Stimulated activated CD8-positive, alpha-beta memory T cell treated with anti-CD3 and anti-CD28 coated beads, Interleukin-7, amount 100 ng/mL, for 4 hours (primary cell): ENCODE data around the gene ACYP2.
A peak's percentile ranks its signal among the peaks of the same experiment; 100 is the strongest.
"Not testable (repeated sequence)": the region's sequence is repeated elsewhere in the genome, so short reads cannot be mapped to it uniquely, and the experiment has no call there.

Experiments
- DNase-seq, 2 donors: peaks; one replicate each; pipeline ENCODE4 v3.0.0-alpha.2; 2020; ENCODE audit warnings: low read depth in 2 of 2

The ACYP2 gene

DNA sequence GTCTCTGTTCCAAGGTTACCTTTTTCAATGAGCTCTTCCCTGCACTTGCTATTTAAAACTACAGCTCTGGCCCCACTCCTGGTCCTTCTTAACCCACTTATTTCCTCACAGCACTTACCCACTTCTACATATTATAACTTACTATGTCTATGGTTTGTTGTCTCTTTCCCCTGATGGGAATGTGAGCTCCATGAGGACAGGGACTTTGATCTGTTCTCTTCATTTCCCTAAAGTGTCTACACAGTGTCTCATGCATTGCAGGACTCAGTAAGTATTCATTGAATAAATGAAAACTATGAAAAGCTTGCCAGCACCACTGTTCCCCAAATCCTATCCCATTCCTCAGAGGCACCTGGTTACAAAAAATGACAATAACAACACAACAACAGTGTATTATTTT lies 18.3 kb upstream of the ACYP2 start:
- no peak for DNase-seq

DNA sequence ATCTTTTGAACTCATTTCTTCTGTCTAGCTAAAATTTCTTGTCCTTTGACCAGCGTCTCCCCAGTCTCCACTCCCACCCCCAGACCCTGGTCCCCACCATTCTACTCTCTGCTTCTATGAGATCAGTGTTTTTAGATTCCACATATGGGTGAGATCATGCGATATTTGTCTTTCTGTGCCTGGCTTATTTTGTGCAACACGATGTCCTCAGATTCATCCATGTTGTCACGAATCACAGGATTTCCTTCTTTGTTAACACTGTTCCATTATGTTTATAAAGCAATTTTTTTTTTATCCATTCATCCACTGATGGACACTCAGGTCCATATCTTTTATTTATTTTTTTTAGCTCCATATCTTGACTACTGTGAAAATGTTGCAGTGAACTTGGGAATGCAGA lies 16.0 kb upstream of the ACYP2 start:
- no peak for DNase-seq

DNA sequence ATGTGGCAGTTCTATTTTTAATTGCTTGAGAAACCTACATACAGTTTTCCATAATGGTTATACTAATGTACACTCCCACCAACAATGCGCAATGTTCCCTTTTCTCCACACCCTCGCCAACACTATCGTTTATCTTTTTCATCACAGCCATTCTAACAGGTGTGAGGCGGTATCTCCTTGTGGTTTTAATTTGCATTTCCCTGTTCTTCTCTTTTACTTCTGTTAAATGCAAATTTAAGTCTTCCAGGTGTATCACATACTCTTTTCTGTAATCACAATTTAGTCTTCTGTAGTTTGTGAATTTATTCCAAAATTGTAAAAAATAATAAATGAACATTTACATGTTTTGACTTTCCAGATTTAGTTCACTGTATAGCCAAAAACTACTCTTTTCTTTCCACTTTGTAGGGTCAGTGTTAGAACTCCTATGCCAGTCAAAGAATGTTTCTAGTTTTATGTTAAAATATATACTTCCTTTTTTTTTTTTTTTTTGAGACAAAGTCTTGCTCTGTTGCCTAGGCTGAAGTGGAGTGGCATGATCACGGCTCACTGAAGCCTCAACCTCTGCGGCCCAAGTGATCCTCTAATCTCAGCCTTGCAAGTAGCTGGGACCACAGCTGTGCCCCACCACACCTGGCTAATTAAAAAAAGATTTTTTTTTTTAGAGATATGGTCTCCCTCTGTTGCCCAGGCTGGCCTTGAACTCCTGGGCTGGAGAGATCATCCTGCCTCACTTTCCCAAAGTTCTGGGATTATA lies 15.4 kb upstream of the ACYP2 start:
- no peak for DNase-seq

DNA sequence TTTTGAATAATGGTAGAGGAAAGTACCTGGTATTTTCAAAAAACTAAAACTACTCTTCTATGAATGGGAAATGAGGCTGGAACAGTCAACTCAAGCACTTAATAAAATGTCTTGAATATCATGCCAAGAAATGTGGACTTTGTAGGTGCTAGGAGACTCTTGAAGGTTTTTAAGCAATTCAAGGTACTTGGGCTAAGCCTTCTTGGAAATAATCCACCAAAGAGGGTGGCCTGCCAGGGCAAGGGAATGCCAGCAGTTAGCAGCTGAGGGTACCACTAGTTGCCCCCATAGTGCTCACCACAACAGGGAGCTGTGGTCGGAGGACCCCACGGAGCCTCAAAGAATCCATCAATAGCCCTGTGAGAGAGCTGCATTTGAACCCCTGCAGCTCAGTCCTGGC lies 14.6 kb upstream of the ACYP2 start:
- DNase-seq = no peak

DNA sequence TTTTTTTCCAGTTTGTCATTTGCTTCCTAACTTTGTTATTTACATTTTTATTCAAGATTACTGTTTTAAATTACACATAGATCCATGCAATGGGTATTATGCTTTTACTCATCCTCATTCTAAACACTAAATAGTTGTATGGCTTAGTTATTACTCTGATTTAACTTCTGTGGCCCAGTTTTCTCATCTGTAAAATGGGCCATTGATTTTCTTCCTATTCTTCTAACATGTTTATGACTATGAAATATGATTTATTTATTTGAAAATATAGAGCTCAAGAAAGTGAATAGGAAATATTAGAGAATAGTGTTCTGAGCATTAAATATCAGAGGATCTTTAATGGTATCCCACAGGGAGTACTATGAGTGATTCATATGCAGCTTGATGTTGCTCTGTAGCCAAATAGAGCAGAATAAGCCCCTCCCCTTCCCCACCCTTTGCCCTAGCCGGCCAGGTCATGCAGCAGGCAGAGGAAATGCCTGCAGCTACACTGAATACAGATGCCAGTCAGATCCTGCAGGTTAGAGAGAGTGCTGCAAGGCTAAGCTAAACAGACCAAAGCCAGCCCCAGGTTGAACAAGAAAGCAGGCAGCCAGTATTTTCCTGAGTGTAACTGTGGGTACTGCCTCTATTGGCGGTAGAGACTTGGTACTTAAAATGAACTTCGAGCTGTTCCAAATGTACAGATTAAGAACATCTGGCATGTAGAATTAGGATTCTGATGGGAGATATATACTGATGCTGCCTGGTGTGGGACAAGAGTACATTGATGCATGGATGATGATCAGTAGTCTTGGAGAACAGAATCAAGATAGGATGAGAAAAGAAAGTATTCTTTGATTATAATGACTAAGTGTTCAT lies 11.7 kb upstream of the ACYP2 start:
- no peak for DNase-seq

DNA sequence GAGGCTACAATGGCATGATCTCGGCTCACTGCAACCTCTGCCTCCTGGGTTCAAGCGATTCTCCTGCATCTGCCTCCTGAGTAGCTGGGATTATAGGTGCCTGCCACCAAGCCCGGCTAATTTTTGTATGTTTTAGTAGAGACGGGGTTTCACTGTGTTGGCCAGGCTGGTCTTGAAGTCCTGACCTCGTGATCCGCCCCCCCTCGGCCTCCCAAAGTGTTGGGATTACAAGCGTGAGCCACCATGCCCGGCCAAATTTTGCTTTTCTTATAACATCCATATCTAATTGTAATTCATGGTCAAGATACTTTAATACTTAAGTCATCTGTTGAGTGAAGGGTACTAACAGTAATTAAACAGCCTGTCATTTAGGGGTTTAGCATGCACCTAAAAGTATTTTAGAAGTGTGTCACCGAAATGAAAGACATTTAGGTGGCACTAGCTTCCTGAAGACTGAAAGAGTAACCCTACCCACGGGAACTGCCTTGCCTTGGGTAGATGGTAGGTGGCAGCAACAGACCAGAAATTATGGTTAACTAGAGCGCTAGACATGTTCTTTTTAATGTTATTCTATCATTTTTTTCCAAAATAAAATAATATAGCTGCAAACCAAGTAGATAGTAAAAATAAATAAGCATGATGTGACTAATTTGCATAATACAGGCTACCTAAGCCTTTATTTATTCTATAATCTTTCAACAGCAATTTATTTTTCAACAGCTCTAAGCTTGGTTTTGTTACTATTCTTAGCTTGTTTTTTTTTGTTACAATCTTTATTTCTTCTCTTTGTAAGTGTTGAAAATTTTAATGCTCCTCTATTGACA lies 8.6 kb upstream of the ACYP2 start:
- DNase-seq = peak in 1 of 2 donors; percentile 11

DNA sequence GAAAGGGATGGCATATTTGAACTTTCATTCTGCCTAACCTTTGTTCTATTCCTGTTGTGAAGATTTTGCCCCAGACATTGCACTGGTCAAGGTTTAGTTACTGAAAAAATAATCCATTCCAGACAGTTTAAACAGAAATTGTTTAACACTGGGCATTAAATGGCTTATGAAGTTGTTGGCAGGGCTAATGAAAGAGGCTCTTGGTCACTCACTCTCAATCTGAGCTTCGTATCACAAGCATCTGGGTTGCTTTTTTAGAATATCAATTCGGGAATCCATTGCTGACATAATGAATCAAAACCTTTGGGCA lies 8.0 kb upstream of the ACYP2 start:
- no peak for DNase-seq

DNA sequence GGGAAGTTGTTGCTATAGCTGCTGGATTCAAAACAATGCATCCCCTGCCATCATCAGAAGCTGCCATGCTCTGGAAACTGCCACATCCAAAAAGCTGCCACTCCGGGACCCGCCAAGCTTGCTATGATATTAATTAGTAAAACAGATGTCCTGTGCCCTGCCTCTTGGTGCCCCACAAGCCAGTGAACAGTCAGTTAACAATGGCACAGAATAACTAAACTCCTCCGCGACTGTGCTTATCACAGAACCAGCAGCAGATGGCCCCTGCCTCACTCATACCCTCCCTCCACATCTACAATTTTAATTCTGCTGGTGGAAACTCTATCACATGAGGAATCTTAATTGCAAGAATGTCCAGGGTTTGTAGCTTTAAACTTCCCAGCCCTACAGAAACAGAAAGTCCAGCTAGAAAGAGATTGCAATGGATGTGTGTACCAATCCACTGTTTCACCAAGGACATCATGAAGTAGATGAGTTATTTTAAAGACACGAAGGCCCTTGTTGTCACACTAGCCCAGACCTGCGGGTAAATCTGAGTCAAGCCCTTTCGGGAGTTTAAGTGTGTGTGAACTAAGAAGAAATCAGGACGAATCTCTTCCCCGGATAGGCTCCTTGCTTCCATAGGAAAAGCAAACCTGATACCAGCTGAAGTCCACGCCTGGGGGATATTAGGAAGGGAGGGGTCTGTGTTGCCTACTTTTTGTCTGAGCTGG lies 7.4 kb upstream of the ACYP2 start:
- no peak for DNase-seq

DNA sequence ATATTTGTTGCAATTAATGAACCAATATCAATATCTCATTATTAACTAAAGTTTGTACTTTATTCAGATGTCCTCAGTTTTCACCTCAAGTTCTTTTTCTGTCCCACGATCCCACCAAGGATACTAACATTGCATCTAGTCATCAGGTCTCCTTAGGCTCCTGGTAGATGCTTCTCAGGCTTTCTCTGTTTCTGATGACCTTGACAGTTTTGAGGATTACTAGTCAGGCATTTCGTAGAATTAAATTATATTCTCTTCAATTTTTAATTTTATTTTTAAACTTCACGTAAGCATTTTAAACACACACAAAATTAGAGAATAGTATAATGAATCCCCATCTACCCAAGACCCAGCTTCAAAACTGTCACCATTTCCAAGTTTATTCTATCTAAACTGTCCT lies 5.6 kb upstream of the ACYP2 start:
- no peak for DNase-seq

DNA sequence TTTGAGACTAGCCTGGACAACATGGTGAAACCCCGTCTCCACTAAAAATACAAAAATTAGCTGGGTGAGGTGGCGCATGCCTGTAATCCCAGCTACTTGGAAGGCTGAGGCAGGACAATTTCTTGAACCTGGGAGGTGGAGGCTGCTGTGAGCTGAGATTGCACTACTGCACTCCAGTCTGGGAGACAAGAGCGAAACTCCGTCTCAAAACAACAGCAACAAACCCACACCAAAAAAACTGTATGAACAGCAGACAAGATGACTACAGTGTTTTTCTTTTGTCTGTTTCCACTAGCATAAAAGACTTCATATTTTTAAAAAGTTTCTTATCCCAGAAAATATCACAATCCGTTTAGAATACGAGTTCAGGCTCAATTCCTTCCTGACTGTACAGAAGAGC lies 936 bp upstream of the ACYP2 start:
- DNase-seq = not testable (repeated sequence)

DNA sequence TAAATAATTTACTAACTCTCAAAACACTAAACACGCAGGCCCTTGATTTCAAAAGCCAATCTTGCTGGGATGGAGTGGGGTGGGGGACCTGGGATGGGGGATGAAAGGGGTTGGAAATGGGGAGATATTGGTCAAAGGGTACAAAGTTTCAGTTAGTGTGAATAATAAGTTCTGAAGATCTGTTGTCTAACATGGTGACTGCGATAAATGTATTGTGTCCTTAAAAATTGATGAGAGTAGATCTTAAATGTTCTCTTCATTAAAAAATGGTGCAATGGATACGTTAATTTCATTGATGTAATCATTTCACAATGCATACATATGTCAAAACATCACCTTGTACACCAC lies 505 bp upstream of the ACYP2 start:
- DNase-seq = no peak

DNA sequence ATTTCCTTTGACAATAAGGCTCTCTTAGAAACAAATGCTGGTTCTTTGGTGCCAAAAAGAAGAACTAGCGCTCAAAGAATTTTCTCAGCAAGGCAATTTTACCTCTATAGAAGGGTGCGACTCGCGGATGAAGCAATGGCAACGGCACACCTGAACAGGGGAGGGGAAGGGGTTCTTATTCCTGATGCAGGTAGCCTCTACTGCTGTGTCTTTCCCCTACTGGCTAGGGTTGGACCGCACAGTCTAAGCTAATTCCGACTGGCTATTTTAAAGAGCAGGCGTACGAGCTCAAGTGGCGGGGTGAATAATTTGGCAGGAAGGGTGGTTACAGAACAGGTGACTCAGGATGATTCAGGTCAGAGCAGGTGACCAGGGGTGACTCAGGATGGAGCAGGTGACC lies 1.2 kb downstream of the ACYP2 start:
- not testable (repeated sequence) for DNase-seq

DNA sequence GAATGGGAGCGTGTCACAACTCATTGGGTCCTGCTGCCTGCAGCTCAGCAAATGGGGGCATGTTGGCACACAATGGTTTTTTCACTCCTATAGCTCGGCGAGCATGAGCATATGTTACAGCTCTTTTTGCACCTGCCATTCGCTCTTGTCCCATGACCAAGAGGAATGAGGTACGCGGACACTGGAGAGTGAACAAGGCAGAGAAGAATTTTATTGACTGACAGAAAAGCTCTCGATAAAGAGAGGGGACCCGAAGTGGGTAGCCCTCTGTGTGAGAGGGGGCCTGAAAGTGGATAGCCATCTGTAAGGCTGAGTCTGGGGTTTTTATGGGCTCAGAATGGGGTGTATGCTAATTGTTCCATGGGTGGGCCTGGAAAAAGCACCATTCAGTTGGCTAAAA lies 5.5 kb downstream of the ACYP2 start:
- DNase-seq = no peak

DNA sequence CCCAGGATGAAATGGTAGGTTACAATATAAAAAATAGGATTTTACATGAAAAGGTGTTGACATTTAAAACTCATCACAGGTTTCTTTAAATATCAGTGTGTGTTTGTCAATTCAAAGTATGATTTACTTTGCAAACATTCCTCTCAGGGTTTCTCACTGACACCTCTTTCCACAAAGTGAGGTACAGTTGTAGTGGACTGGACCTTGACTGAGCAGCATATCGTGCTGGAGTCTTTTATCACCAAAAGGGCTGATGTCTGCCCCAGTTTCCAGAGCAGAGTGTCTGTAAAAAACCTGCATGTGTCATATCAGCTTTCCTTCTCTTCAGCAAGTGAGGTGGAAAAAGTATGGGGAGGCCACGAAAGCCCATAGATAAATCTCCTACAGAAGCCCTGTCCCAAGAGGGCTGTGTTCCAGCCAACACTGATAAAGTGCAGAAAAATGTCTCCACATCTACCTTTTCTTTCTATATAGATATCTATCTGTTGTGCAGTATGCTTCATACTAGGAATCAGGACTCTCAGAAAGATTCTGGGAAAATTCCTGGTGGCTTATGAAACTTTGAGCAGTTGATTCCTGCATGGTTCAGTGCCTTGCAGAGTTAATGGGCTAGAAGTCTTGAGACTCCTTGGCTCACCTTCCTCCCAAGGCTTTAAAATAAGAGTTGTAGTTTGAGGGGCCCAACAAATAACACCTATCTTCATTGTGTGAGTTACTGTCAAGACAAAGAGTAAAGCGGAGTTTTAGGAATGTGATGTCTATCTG lies 6.9 kb downstream of the ACYP2 start:
- DNase-seq = no peak

DNA sequence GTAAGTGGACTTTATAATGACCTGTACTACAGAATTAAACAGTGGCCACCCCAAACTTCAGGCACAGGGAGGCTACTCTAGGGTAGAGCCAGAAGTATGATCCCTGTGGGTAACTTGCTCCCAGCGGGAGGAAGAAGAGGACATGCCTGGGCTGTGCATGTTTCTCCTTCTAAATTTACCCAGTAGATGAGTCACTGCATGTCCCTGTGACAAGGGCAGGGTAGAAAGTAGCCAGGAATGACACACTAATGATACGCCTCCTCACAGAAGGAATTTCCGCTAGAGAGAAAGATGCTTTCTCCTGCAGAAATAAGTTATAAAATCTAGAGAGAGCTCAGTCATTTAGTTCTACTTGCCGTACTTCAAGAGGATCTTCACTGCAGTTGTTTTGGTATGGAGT lies 7.5 kb downstream of the ACYP2 start:
- DNase-seq = no peak

DNA sequence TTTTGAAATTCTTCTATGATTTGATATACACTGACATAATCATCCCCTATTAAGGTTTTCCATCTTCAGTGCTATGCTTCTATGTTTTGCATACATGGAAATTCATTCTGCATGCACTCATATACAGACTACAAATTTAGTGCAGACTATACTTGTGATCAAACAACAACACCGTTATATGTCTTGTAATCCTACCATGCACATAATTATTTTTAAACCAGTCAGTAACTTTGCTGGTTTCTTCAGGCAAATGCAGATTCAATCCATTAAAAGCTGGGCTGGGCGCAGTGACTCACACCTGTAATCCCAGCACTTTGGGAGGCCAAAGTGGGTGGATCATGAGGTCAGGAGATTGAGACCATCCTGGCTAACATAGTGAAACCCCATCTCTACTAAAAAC lies 11.8 kb downstream of the ACYP2 start:
- not testable (repeated sequence) for DNase-seq

DNA sequence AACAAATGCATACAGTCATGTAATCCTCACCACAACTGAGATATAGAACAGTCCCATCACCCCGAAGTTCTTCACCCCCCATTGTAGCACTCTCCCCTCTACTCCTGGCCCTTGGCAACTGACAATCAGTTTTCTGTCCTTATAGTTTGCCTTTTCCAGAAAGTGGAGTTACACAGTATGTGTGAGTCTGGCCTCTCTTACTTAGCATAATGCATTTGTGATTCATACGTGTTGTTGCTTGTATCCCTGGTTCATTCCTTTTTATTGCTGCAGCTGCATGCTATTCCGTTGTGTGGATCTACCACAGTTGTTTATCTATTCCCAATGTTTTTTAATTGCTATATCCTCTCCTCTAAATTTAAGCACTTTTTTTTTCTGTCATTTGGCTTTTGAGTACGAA lies 17.6 kb downstream of the ACYP2 start:
- DNase-seq = no peak

DNA sequence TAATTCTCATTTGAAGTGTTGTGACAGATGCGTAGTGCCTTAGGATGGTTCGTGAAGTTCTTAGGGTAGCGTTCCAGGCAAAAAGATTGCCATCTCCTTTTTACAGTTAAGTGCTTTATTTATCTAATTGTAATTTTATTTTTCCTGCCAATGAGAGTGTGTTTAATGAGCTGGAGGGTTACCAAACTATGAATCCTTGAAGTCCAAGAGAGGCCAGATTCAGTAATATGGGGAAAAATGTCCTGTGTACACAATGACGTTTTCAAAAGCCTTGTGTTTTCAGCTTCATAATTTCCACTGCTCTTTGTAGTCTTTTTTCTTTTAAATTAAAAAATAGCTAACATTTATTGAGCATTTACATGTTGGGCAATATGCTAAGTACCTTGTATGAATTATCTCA lies 23.8 kb downstream of the ACYP2 start:
- no peak for DNase-seq

DNA sequence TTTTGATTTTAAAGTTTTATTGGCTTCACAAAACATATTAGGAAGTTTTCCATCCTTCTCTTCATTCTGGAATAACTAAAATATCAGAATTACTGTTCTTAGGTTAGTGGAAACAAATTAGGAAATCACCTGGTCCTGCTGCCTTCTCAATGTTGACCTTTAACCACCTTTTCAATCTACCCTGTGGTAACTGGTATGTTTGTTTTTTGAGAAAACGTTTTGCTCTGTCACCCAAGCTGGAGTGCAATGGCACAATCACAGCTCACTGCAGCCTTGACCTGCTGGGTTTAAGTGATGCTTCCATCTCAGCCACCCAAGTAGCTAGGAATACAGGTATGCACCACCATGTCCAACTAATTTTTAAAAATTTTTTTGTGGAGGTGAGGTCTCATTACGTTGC lies 28.4 kb downstream of the ACYP2 start:
- DNase-seq = no peak

DNA sequence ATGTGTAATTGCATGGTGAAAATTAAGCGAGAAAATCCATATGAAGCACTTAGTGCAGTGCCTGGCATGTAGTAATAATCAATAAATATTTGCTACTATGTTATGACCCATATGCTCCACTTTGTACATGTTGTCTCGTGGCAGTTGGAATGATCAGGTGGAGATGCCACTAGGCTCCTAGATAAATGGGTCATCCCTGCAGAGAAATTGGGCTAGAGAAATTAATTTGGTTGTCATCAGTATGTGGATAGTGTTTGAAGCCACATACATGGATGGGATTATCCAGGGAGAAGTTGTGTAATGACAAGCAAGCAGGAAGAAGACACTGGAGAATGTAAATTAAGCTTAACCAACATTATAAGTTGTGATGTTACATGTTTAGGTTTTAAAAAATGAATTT lies 33.0 kb downstream of the ACYP2 start:
- no peak for DNase-seq
